Stimulated activated naive B cell treated with anti-CD40 and anti-IgM and Interleukin-4, amounts not matched to agents 10 μg/mL and 1 μg/mL and 100 μg/mL, for 72 hours (primary cell): ENCODE results near the gene PLCL1.
"Not testable (repeated sequence)": the region's sequence is repeated elsewhere in the genome, so short reads cannot be mapped to it uniquely, and the experiment has no call there.

ENCODE experiments used
- ATAC-seq, 2 donors: fragments of 150-1000 bp; cut with Tn5 transposase; replicated peaks; 2 replicates each; pipeline ENCODE4 v1.10.0; 2021; ENCODE audit warnings: moderate library complexity in 1 of 2
- DNase-seq: peaks from one replicate; pipeline ENCODE4 v3.0.0; 2021
- H3K27ac Mint-ChIP-seq: one replicate; pipeline ENCODE4 v1.8.0; 2022; ENCODE audit warnings: mild to moderate bottlenecking, mixed read lengths
- H3K27me3 Mint-ChIP-seq, 2 donors: one replicate each; pipeline ENCODE4 v1.8.0; 2022; ENCODE audit warnings: mixed read lengths in 2 of 2
- H3K36me3 Mint-ChIP-seq, 2 donors: one replicate each; pipeline ENCODE4 v1.8.0; 2022; ENCODE audit warnings: mixed read lengths in 2 of 2, mild to moderate bottlenecking in 1 of 2
- H3K4me1 Mint-ChIP-seq, 2 donors: one replicate each; pipeline ENCODE4 v1.8.0; 2022; ENCODE audit warnings: mixed read lengths in 2 of 2, mild to moderate bottlenecking in 1 of 2
- H3K4me3 Mint-ChIP-seq, 2 donors: one replicate each; pipeline ENCODE4 v1.8.0; 2022; ENCODE audit warnings: mild to moderate bottlenecking in 2 of 2, mixed read lengths in 2 of 2, moderate library complexity in 1 of 2
- H3K9me3 Mint-ChIP-seq, 2 donors: one replicate each; pipeline ENCODE4 v1.8.0; 2022; ENCODE audit warnings: mixed read lengths in 2 of 2, mild to moderate bottlenecking in 1 of 2

PLCL1 gene

GRCh38 chr2:197996583-197996982, 192.2 kb downstream of the PLCL1 start:
- no peak overlapping the region for H3K27ac Mint-ChIP-seq
- no peak for DNase-seq
- H3K36me3 Mint-ChIP-seq: no peaks in the 10 kb centered on the region
- peaks cover 0 to 4% of the 10 kb centered on the region in 2 donors for H3K27me3 Mint-ChIP-seq
- peaks cover 0 to 3% of the 10 kb centered on the region in 2 donors for H3K9me3 Mint-ChIP-seq
- no peak overlapping the region for H3K4me3 Mint-ChIP-seq
- no peak for ATAC-seq
- no peaks in the 10 kb centered on the region for H3K4me1 Mint-ChIP-seq

- no peak overlapping the region for H3K4me3 Mint-ChIP-seq
- DNase-seq: no peak
- no peaks in the 10 kb centered on the region for H3K4me1 Mint-ChIP-seq
- H3K36me3 Mint-ChIP-seq: no peaks in the 10 kb centered on the region
- no peak for ATAC-seq
- peaks cover 0 to 4% of the 10 kb centered on the region in 2 donors for H3K27me3 Mint-ChIP-seq
- no peak overlapping the region for H3K27ac Mint-ChIP-seq
- peaks cover 0 to 3% of the 10 kb centered on the region in 2 donors for H3K9me3 Mint-ChIP-seq
These were observed 192.7 kb downstream of the PLCL1 start for GRCh38 chr2:197997083-197997541.

- Mint-ChIP-seq H3K9me3 (no peaks in the 10 kb centered on the region), H3K4me1 (no peaks in the 10 kb centered on the region), H3K27me3 (peaks cover 0 to 4% of the 10 kb centered on the region in 2 donors), H3K36me3 (no peaks in the 10 kb centered on the region), H3K27ac (no peak overlapping the region), H3K4me3 (no peak overlapping the region)
- no peak for ATAC-seq
- no peak for DNase-seq
These were observed 194.3 kb downstream of the PLCL1 start for GRCh38 chr2:197998702-197999101.

- Mint-ChIP-seq H3K4me3 (no peak overlapping the region), H3K9me3 (no peaks in the 10 kb centered on the region), H3K27ac (no peak overlapping the region), H3K27me3 (peaks cover 0 to 1% of the 10 kb centered on the region in 2 donors), H3K4me1 (peaks cover 0 to under 1% of the 10 kb centered on the region in 2 donors), H3K36me3 (no peaks in the 10 kb centered on the region)
- ATAC-seq (no peak), DNase-seq (no peak)
These were observed 196.0 kb downstream of the PLCL1 start for GRCh38 chr2:198000417-198000816.

- peaks cover 0 to 2% of the 10 kb centered on the region in 2 donors for H3K9me3 Mint-ChIP-seq
- ATAC-seq (no peak), DNase-seq (no peak)
- no peak overlapping the region for H3K27ac Mint-ChIP-seq
- no peaks in the 10 kb centered on the region for H3K36me3 Mint-ChIP-seq
- H3K4me3 Mint-ChIP-seq: no peak overlapping the region
- peaks cover 0 to 4% of the 10 kb centered on the region in 2 donors for H3K27me3 Mint-ChIP-seq
- H3K4me1 Mint-ChIP-seq: peaks cover 0 to 2% of the 10 kb centered on the region in 2 donors
These were observed 199.8 kb downstream of the PLCL1 start for GRCh38 chr2:198004173-198004572.

GRCh38 chr2:198004921-198005829, 200.8 kb downstream of the PLCL1 start:
- Mint-ChIP-seq H3K27me3 (peaks cover 0 to 4% of the 10 kb centered on the region in 2 donors), H3K9me3 (peaks cover 0 to 2% of the 10 kb centered on the region in 2 donors), H3K4me1 (peaks cover 0 to 2% of the 10 kb centered on the region in 2 donors), H3K27ac (peak overlapping the region; percentile 60), H3K4me3 (no peak overlapping the region), H3K36me3 (no peaks in the 10 kb centered on the region)
- ATAC-seq (no peak), DNase-seq (no peak)

- DNase-seq: no peak
- H3K9me3 Mint-ChIP-seq: peaks cover 5 to 7% of the 10 kb centered on the region in 2 donors
- peaks cover 0 to 4% of the 10 kb centered on the region in 2 donors for H3K27me3 Mint-ChIP-seq
- H3K27ac Mint-ChIP-seq: no peak overlapping the region
- no peak for ATAC-seq
- no peak overlapping the region for H3K4me3 Mint-ChIP-seq
- H3K36me3 Mint-ChIP-seq: no peaks in the 10 kb centered on the region
- peaks cover 0 to 2% of the 10 kb centered on the region in 2 donors for H3K4me1 Mint-ChIP-seq
These were observed 202.3 kb downstream of the PLCL1 start for GRCh38 chr2:198006733-198007132.

- no peak overlapping the region for H3K27ac Mint-ChIP-seq
These were observed 203.8 kb downstream of the PLCL1 start for GRCh38 chr2:198008230-198008629.

GRCh38 chr2:198012025-198012424, 207.6 kb downstream of the PLCL1 start:
- ATAC-seq: no peak
- no peak for DNase-seq
- H3K36me3 Mint-ChIP-seq: no peaks in the 10 kb centered on the region
- H3K27ac Mint-ChIP-seq: no peak overlapping the region
- no peaks in the 10 kb centered on the region for H3K27me3 Mint-ChIP-seq
- no peak overlapping the region for H3K4me3 Mint-ChIP-seq
- no peaks in the 10 kb centered on the region for H3K4me1 Mint-ChIP-seq
- H3K9me3 Mint-ChIP-seq: peaks cover 9 to 13% of the 10 kb centered on the region in 2 donors

More at GRCh38 chr2:198008230-198008629, 203.8 kb downstream of the PLCL1 start:
- H3K27me3 Mint-ChIP-seq: peaks cover 0 to 4% of the 10 kb centered on the region in 2 donors
- DNase-seq (no peak), ATAC-seq (no peak)
- H3K4me3 Mint-ChIP-seq: no peak overlapping the region
- H3K9me3 Mint-ChIP-seq: peaks cover 9 to 13% of the 10 kb centered on the region in 2 donors
- H3K36me3 Mint-ChIP-seq: no peaks in the 10 kb centered on the region
- peaks cover 0 to 2% of the 10 kb centered on the region in 2 donors for H3K4me1 Mint-ChIP-seq

GRCh38 chr2:198016243-198016642, 211.8 kb downstream of the PLCL1 start:
- no peak for ATAC-seq
- H3K27ac Mint-ChIP-seq: no peak overlapping the region

GRCh38 chr2:198017068-198017467, 212.7 kb downstream of the PLCL1 start:
- H3K36me3 Mint-ChIP-seq: no peaks in the 10 kb centered on the region
- no peak overlapping the region for H3K27ac Mint-ChIP-seq
- ATAC-seq (no peak), DNase-seq (no peak)
- no peak overlapping the region for H3K4me3 Mint-ChIP-seq
- peaks cover 4% of the 10 kb centered on the region in 2 donors for H3K9me3 Mint-ChIP-seq
- no peaks in the 10 kb centered on the region for H3K27me3 Mint-ChIP-seq
- H3K4me1 Mint-ChIP-seq: no peaks in the 10 kb centered on the region

More at GRCh38 chr2:198016243-198016642, 211.8 kb downstream of the PLCL1 start:
- H3K9me3 Mint-ChIP-seq: peaks cover 9 to 11% of the 10 kb centered on the region in 2 donors
- H3K27me3 Mint-ChIP-seq: no peaks in the 10 kb centered on the region
- H3K36me3 Mint-ChIP-seq: no peaks in the 10 kb centered on the region
- DNase-seq: no peak
- no peak overlapping the region for H3K4me3 Mint-ChIP-seq
- H3K4me1 Mint-ChIP-seq: no peaks in the 10 kb centered on the region

- Mint-ChIP-seq H3K4me3 (no peak overlapping the region), H3K9me3 (peaks cover 0 to 1% of the 10 kb centered on the region in 2 donors), H3K4me1 (no peaks in the 10 kb centered on the region), H3K27ac (no peak overlapping the region), H3K27me3 (no peaks in the 10 kb centered on the region), H3K36me3 (no peaks in the 10 kb centered on the region)
- ATAC-seq (no peak), DNase-seq (no peak)
These were observed 224.6 kb downstream of the PLCL1 start for GRCh38 chr2:198028955-198029354.

GRCh38 chr2:198029576-198029975, 225.2 kb downstream of the PLCL1 start:
- not testable (repeated sequence) for H3K27ac Mint-ChIP-seq, ATAC-seq, H3K36me3 Mint-ChIP-seq, H3K4me3 Mint-ChIP-seq, H3K27me3 Mint-ChIP-seq, DNase-seq, H3K4me1 Mint-ChIP-seq, H3K9me3 Mint-ChIP-seq

GRCh38 chr2:198033626-198034025, 229.2 kb downstream of the PLCL1 start:
- Mint-ChIP-seq H3K27ac (no peak overlapping the region), H3K4me1 (no peaks in the 10 kb centered on the region), H3K9me3 (no peaks in the 10 kb centered on the region), H3K4me3 (no peak overlapping the region), H3K27me3 (no peaks in the 10 kb centered on the region), H3K36me3 (no peaks in the 10 kb centered on the region)
- DNase-seq (no peak), ATAC-seq (no peak)
